SK-N-SH (cell line): Measurements from ENCODE around the gene LPO. TPM values are rescaled to one million over a fixed set of nuclear protein-coding genes. Genes with fewer than 3 reads are reported as not detected.

Experiments
- CTCF ChIA-PET: fragments of 300-600, 350-600 bp; formaldehyde crosslinking; extraction: SDS; loops from one replicate; lab custom pipeline; 2021; lab: Yijun Ruan, JAX
- POLR2A ChIA-PET: fragments of 350-600 bp; sonication (Branson Sonifier 250); formaldehyde crosslinking; extraction: SDS; loops from one replicate; lab custom pipeline; 2020; ENCODE audit warnings: antibody characterized with exemption, inconsistent platforms; lab: Yijun Ruan, JAX
- DNase-seq: peaks from one replicate; pipeline ENCODE4 v3.0.0; 2012
- H2AFZ ChIP-seq: fragments of 200-600 bp; sonication (generic); 2 replicates; pipeline ENCODE4 v1.8.1; 2016; ENCODE audit warnings: antibody characterized with exemption, mild to moderate bottlenecking, low read depth
- H3F3A ChIP-seq: fragments of 200-600 bp; sonication (generic); replicated peaks from 2 replicates; pipeline ENCODE3; 2016; ENCODE audit warnings: antibody characterized with exemption, mild to moderate bottlenecking; ENCODE audit not compliant: insufficient read depth
- H3K27ac ChIP-seq, 2 experiments: fragments of 200-500 bp in 1 of 2; fragments of 200-600 bp in 1 of 2; sonication (Bioruptor generic) in 1 of 2; sonication (generic), shearing (Covaris generic) in 1 of 2; 2 replicates each; pipeline versions ENCODE4 v1.5.1 to v1.6.1; 2014 to 2016; ENCODE audit warnings: low read depth in 2 of 2, inconsistent platforms in 1 of 2, low read length in 1 of 2, mild to moderate bottlenecking in 1 of 2, mixed read lengths in 1 of 2
- H3K27me3 ChIP-seq: fragments of 200-600 bp; sonication (generic), shearing (Covaris generic); 2 replicates; pipeline ENCODE4 v1.6.1; 2016; ENCODE audit warnings: mixed run types; ENCODE audit not compliant: insufficient read depth
- H3K36me3 ChIP-seq, 2 experiments: fragments of 200-500 bp in 1 of 2; fragments of 200-600 bp in 1 of 2; sonication (Bioruptor generic) in 1 of 2; sonication (generic) in 1 of 2; replicated peaks in 1 of 2; 2 replicates each; pipeline versions ENCODE3 to v1.5.1; 2014 to 2016; ENCODE audit warnings: low read length in 1 of 2, mild to moderate bottlenecking in 1 of 2; ENCODE audit not compliant: insufficient read depth in 2 of 2, control insufficient read depth in 1 of 2
- H3K4me1 ChIP-seq, 2 experiments: fragments of 200-500 bp in 1 of 2; fragments of 200-600 bp in 1 of 2; sonication (Bioruptor generic) in 1 of 2; sonication (generic), shearing (Covaris generic) in 1 of 2; 2 replicates each; pipeline versions ENCODE4 v1.5.1 to v1.6.1; 2014 to 2016; ENCODE audit warnings: low read depth in 1 of 2, low read length in 1 of 2, mixed run types in 1 of 2; ENCODE audit not compliant: insufficient read depth in 2 of 2, control insufficient read depth in 1 of 2
- H3K4me2 ChIP-seq: fragments of 200-600 bp; sonication (generic), shearing (Covaris generic); 2 replicates; pipeline ENCODE4 v1.6.1; 2017; ENCODE audit warnings: mixed run types
- H3K4me3 ChIP-seq, 2 experiments: fragments of 200-500 bp in 1 of 2; fragments of 200-600 bp in 1 of 2; sonication (Bioruptor generic) in 1 of 2; sonication (generic), shearing (Covaris generic) in 1 of 2; 2 replicates each; pipeline versions ENCODE4 v1.5.1 to v1.8.1; 2014 to 2016; ENCODE audit warnings: low read depth in 2 of 2, inconsistent platforms in 1 of 2, low read length in 1 of 2, mild to moderate bottlenecking in 1 of 2, mixed read lengths in 1 of 2, moderate library complexity in 1 of 2
- H3K79me2 ChIP-seq: fragments of 200-600 bp; sonication (generic); 2 replicates; pipeline ENCODE4 v1.8.1; 2017; ENCODE audit warnings: mild to moderate bottlenecking; ENCODE audit not compliant: insufficient read depth
- H3K9ac ChIP-seq: fragments of 200-600 bp; sonication (generic); 2 replicates; pipeline ENCODE4 v1.6.1; 2017; ENCODE audit warnings: mixed run types
- H3K9me2 ChIP-seq: fragments of 200-600 bp; sonication (generic); 2 replicates; pipeline ENCODE4 v1.6.1; 2017; ENCODE audit warnings: mixed run types
- H3K9me3 ChIP-seq: fragments of 200-600 bp; sonication (generic); 2 replicates; pipeline ENCODE4 v1.6.1; 2017; ENCODE audit warnings: mixed run types, mild to moderate bottlenecking, moderate library complexity
- H4K20me1 ChIP-seq: fragments of 200-600 bp; sonication (generic); 2 replicates; pipeline ENCODE4 v1.6.1; 2017; ENCODE audit warnings: mild to moderate bottlenecking, mixed run types; ENCODE audit not compliant: insufficient read depth
- CHD2 ChIP-seq: fragments of 150-350 bp; IDR thresholded peaks from 2 replicates; pipeline ENCODE4 v1.6.1; 2018; ENCODE audit warnings: low read length; ENCODE audit not compliant: partially characterized antibody
- EP300 ChIP-seq, 2 experiments: IDR thresholded peaks; 2 replicates each; pipeline versions ENCODE4 v1.4.0 to v1.6.1; 2012; ENCODE audit warnings: borderline replicate concordance in 1 of 2, low read depth in 1 of 2, low read length in 1 of 2
- EZH2phosphoT487 ChIP-seq: fragments of 200-600 bp; sonication (generic); IDR thresholded peaks from 2 replicates; pipeline ENCODE4 v1.6.1; 2017; ENCODE audit warnings: low read depth, mixed run types, mild to moderate bottlenecking, antibody characterized with exemption, moderate library complexity, borderline replicate concordance
- FOSL2 ChIP-seq: IDR thresholded peaks from 2 replicates; pipeline ENCODE4 v1.4.0; 2012; ENCODE audit warnings: low read depth, mild to moderate bottlenecking, moderate library complexity, borderline replicate concordance
- GATA2 ChIP-seq: sonication (generic); formaldehyde crosslinking; IDR thresholded peaks from 2 replicates; pipeline ENCODE4 v1.5.0; 2020; ENCODE audit warnings: mild to moderate bottlenecking, missing genetic modification reagents
- JUND ChIP-seq: IDR thresholded peaks from 2 replicates; pipeline ENCODE4 v1.4.0; 2012
- MEF2A ChIP-seq: IDR thresholded peaks from 2 replicates; pipeline ENCODE4 v1.4.0; 2012; ENCODE audit warnings: low read depth, borderline replicate concordance
- MXI1 ChIP-seq: IDR thresholded peaks from 2 replicates; pipeline ENCODE4 v1.6.1; 2012; ENCODE audit warnings: mild to moderate bottlenecking, low read depth, low read length, improper control_type of control experiment
- NFIC ChIP-seq: IDR thresholded peaks from 2 replicates; pipeline ENCODE4 v1.4.0; 2012; ENCODE audit warnings: borderline replicate concordance
- POLR2AphosphoS5 ChIP-seq: IDR thresholded peaks from 2 replicates; pipeline ENCODE4 v1.6.1; 2012; ENCODE audit warnings: low read depth, low read length
- RAD21 ChIP-seq: IDR thresholded peaks from 2 replicates; pipeline ENCODE4 v1.6.1; 2012; ENCODE audit warnings: mild to moderate bottlenecking, low read length
- RFX5 ChIP-seq: IDR thresholded peaks from 2 replicates; pipeline ENCODE4 v1.6.1; 2012; ENCODE audit warnings: mild to moderate bottlenecking, improper control_type of control experiment, low read length
- SIN3A ChIP-seq: IDR thresholded peaks from 2 replicates; pipeline ENCODE4 v1.6.1; 2012; ENCODE audit warnings: low read depth, mild to moderate bottlenecking, low read length, moderate library complexity, borderline replicate concordance
- TAF1 ChIP-seq: IDR thresholded peaks from 2 replicates; pipeline ENCODE4 v1.6.1; 2012; ENCODE audit warnings: low read depth, mild to moderate bottlenecking, low read length, moderate library complexity, borderline replicate concordance
- TCF12 ChIP-seq: IDR thresholded peaks from 2 replicates; pipeline ENCODE4 v1.4.0; 2012
- TEAD4 ChIP-seq: IDR thresholded peaks from 2 replicates; pipeline ENCODE4 v1.4.0; 2012; ENCODE audit warnings: mild to moderate bottlenecking, borderline replicate concordance; ENCODE audit not compliant: insufficient read depth
- YY1 ChIP-seq: IDR thresholded peaks from 2 replicates; pipeline ENCODE4 v1.4.0; 2012; ENCODE audit warnings: low read depth, mild to moderate bottlenecking
- WGBS: methylation state at CpG from one replicate; pipeline ENCODE4 v1.1.6; 2017; ENCODE audit warnings: low lambda C conversion rate; 5-methylcytosine and 5-hydroxymethylcytosine counted together
- polyA plus RNA-seq, 3 experiments: library from polyadenylated mRNA; depleted of rRNA; stranded (reverse); fragments of >200 nt; gene quantifications; 2 replicates each; pipeline ENCODE4 v1.2.3, GENCODE V29; 2012
- TF ChIP-seq, protein P1 (sequence below): IDR thresholded peaks from 2 replicates; pipeline ENCODE4 v1.4.0; 2012; ENCODE audit warnings: low read depth, borderline replicate concordance
- TF ChIP-seq, protein P2 (sequence below): fragments of 150-350 bp; IDR thresholded peaks from 2 replicates; pipeline ENCODE4 v1.6.1; 2017; ENCODE audit warnings: antibody characterized with exemption, low read length, low read depth, borderline replicate concordance
- TF ChIP-seq, protein P3 (sequence below): IDR thresholded peaks from 2 replicates; pipeline ENCODE4; 2012

The LPO gene
- polyA plus RNA-seq, 1 of the 3 experiments (the other 2 are of a cell fraction), result not detected

DNA sequence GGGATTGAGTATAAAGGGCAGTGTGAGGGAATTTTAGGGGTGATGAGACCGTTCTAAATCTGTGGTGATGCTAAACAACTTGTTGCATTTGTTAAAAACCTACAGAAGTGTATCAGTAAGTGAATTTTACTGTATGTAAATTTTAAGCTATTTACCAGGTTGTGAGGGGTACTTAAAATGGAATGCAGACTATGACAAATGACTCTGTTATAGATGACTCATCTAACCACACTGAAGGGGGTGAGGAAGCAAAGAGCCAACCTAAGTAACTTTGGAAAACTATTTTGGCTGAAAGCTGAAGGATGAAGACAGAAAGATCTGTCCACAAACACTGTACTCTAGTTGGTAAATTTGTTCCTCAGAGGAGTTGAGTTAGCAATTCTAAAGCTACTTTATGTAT, 14.1 kb upstream of the LPO start:
- no peak for DNase-seq
- H3K4me2 ChIP-seq, result peak overlapping the region; percentile 32; the same call in 1 of the 2 replicates

DNA sequence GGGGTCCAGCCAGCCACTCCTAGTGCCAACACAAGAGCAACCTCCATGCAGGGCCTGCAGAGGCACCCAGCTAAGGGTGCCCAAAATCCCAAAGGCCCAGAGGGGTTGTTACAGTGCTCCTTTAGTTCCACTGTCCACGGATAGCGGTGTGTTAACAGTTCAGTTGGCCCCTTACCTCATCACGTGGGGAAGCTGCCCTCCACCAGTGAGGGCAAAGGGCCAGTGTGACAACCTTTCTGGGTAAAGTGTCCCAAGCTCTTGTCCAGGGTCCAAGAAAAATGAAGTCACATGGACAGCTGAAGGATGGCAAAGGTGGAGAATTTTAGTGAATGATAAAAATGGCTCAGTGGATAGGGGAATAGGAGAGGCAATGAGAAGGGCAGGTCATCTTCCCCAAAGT, 10.7 kb upstream of the LPO start:
- ChIA-PET CTCF (interaction anchor here (1.8 to 4.0 kb wide), 4 partner anchors 9 to 190 kb away, joined by 6 to 29 read pairs (median 8); partner anchors contain the start of genes MKS1 and RNF43), POLR2A (no interaction called here)
- Histone ChIP-seq H3K4me1 (0 out of 4 replicates have a peak, but pooled peaks cover 0 to 3% of the 10 kb centered on the region in 2 experiments), H3F3A (peaks cover 14% of the 10 kb centered on the region), H3K27ac (no peak overlapping the region), H4K20me1 (no peaks in the 10 kb centered on the region), H2AFZ (no peak overlapping the region)
- no peak for TF ChIP-seq CHD2
- TF ChIP-seq EZH2phosphoT487, result no peak
- no peak for TF ChIP-seq TAF1
- TF ChIP-seq, protein P1, sequence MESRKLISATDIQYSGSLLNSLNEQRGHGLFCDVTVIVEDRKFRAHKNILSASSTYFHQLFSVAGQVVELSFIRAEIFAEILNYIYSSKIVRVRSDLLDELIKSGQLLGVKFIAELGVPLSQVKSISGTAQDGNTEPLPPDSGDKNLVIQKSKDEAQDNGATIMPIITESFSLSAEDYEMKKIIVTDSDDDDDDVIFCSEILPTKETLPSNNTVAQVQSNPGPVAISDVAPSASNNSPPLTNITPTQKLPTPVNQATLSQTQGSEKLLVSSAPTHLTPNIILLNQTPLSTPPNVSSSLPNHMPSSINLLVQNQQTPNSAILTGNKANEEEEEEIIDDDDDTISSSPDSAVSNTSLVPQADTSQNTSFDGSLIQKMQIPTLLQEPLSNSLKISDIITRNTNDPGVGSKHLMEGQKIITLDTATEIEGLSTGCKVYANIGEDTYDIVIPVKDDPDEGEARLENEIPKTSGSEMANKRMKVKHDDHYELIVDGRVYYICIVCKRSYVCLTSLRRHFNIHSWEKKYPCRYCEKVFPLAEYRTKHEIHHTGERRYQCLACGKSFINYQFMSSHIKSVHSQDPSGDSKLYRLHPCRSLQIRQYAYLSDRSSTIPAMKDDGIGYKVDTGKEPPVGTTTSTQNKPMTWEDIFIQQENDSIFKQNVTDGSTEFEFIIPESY, result no peak
- no peak for TF ChIP-seq EP300 (IDR thresholded peaks at IDR 0.05; ENCODE audit: borderline replicate concordance in 1 of 2, low read depth in 1 of 2, low read length in 1 of 2)
- TF ChIP-seq TCF12, result no peak
- TF ChIP-seq RFX5, result no peak
- TF ChIP-seq POLR2AphosphoS5, result no peak
- no peak for TF ChIP-seq RAD21
- TF ChIP-seq, protein P2, sequence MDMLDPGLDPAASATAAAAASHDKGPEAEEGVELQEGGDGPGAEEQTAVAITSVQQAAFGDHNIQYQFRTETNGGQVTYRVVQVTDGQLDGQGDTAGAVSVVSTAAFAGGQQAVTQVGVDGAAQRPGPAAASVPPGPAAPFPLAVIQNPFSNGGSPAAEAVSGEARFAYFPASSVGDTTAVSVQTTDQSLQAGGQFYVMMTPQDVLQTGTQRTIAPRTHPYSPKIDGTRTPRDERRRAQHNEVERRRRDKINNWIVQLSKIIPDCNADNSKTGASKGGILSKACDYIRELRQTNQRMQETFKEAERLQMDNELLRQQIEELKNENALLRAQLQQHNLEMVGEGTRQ, result no peak
- no peak for TF ChIP-seq SIN3A
- TF ChIP-seq FOSL2, result no peak
- TF ChIP-seq YY1, result no peak
- TF ChIP-seq GATA2, result no peak
- TF ChIP-seq, all 33 proteins: peak for 0
- Histone ChIP-seq H3K79me2 (no peaks in the 10 kb centered on the region), H3K36me3 (no peaks in the 10 kb centered on the region), H3K27me3 (no peaks in the 10 kb centered on the region; the same call in 1 of the 2 replicates), H3K9me3 (no peaks in the 10 kb centered on the region), H3K4me3 (no peak overlapping the region), H3K9ac (no peak overlapping the region), H3K4me2 (no peak overlapping the region), H3K9me2 (no peaks in the 10 kb centered on the region)
- no peak for DNase-seq
- WGBS, result 57% methylated on average over 3 of the region's 3 CpGs

More for the DNA sequence above, 14.1 kb upstream of the LPO start:
- Histone ChIP-seq H3K79me2 (no peaks in the 10 kb centered on the region), H2AFZ (0 out of 2 replicates have a peak overlapping the region, but pooled peaks have one; percentile 56), H3K27ac (peak overlapping the region in 1 of 2 experiments; percentile 53; a peak in 2 of 4 replicates), H3K4me1 (peaks cover 3 to 5% of the 10 kb centered on the region in 2 experiments; a peak in 1 of 4 replicates), H3K27me3 (no peaks in the 10 kb centered on the region; the same call in 1 of the 2 replicates), H3K4me3 (no peak overlapping the region), H3K9me3 (no peaks in the 10 kb centered on the region)
- peak; percentile 93 for TF ChIP-seq FOSL2
- TF ChIP-seq, protein P3, sequence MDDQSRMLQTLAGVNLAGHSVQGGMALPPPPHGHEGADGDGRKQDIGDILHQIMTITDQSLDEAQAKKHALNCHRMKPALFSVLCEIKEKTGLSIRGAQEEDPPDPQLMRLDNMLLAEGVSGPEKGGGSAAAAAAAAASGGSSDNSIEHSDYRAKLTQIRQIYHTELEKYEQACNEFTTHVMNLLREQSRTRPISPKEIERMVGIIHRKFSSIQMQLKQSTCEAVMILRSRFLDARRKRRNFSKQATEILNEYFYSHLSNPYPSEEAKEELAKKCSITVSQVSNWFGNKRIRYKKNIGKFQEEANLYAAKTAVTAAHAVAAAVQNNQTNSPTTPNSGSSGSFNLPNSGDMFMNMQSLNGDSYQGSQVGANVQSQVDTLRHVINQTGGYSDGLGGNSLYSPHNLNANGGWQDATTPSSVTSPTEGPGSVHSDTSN, result peak; percentile 95
- TF ChIP-seq MXI1, result no peak
- TF ChIP-seq MEF2A, result no peak
- TF ChIP-seq TCF12, result peak; percentile 66
- TF ChIP-seq NFIC, result peak; percentile 40; the same call in 1 of the 2 replicates
- TF ChIP-seq, protein P2, result no peak
- TF ChIP-seq EP300 (IDR thresholded peaks at IDR 0.05; ENCODE audit: borderline replicate concordance in 1 of 2, low read depth in 1 of 2, low read length in 1 of 2), result peak in 1 of 2 experiments; percentile 50; a peak in 1 of 4 replicates
- TF ChIP-seq JUND, result peak; percentile 92
- TF ChIP-seq TEAD4, result 0 out of 2 replicates have a peak, but pooled peaks have one; percentile 16
- no peak for TF ChIP-seq TAF1
- TF ChIP-seq, all 33 proteins: peak for 7
- ChIA-PET POLR2A (no interaction called here), CTCF (interaction anchor here (0.5 to 1.1 kb wide), 2 partner anchors 13 to 102 kb away, joined by 3 to 4 read pairs; no protein-coding TSS in a partner anchor)
- 5% methylated on average over 1 of the region's 1 CpG for WGBS
- H3K9ac ChIP-seq, result no peak overlapping the region
- H4K20me1 ChIP-seq, result no peaks in the 10 kb centered on the region
- peaks cover 14% of the 10 kb centered on the region for H3F3A ChIP-seq
- no peaks in the 10 kb centered on the region for H3K36me3 ChIP-seq
- H3K9me2 ChIP-seq, result no peaks in the 10 kb centered on the region
